Suppressor macrophage treated with lipopolysaccharide for 1 hour (primary cell): ENCODE measurements around the gene TLR6.
A peak's percentile ranks its signal among the peaks of the same experiment; 100 is the strongest.
"Not testable (repeated sequence)": the region's sequence is repeated elsewhere in the genome, so short reads cannot be mapped to it uniquely, and the experiment has no call there.

ENCODE experiments used
- DNase-seq, 3 donors: peaks; one replicate each; pipeline ENCODE4 v3.0.0-alpha.2; 2020 to 2022

Gene TLR6

GRCh38 chr4:38785041-38785790 lies 71.4 kb downstream of the TLR6 start:
- DNase-seq = peak in 2 of 3 donors; percentile 53 to 65

GRCh38 chr4:38784141-38784540 lies 72.5 kb downstream of the TLR6 start:
- no peak for DNase-seq

- DNase-seq = no peak
Measured at GRCh38 chr4:38783109-38783460, 73.5 kb downstream of the TLR6 start.

GRCh38 chr4:38782452-38783108 lies 74.0 kb downstream of the TLR6 start, which contains the start of gene TLR10:
TLR10 (minus strand) TSS chr4:38782990; CDS start chr4:38775590, 7,400 bp downstream.
- peak; percentile 69 to 73 (median 73) for DNase-seq

- DNase-seq = no peak
Measured at GRCh38 chr4:38781854-38782261, 74.8 kb downstream of the TLR6 start.

GRCh38 chr4:38780833-38781484 lies 75.7 kb downstream of the TLR6 start:
- DNase-seq = no peak

GRCh38 chr4:38779790-38780189 lies 76.8 kb downstream of the TLR6 start:
- no peak for DNase-seq

- DNase-seq = not testable (repeated sequence)
Measured at GRCh38 chr4:38777925-38778324, 78.7 kb downstream of the TLR6 start.

GRCh38 chr4:38775326-38775725 lies 81.3 kb downstream of the TLR6 start:
- peak in 2 of 3 donors; percentile 46 to 62 for DNase-seq

- peak in 2 of 3 donors; percentile 32 to 33 for DNase-seq
Measured at GRCh38 chr4:38774181-38774955, 82.2 kb downstream of the TLR6 start.
